Activated T-cell treated with anti-CD3 and anti-CD28 coated beads, Interleukin-2, amount 50 U/mL, for 4 hours (primary cell): ENCODE data around the gene SLC5A5. TPM values are rescaled to one million over a fixed set of nuclear protein-coding genes. Genes with fewer than 3 reads are reported as not detected.

Experiments used
- ATAC-seq, 2 donors: fragments of 200-7000 bp; cut with Tn5 transposase; one replicate each; pipeline ENCODE4 v1.10.0; 2021
- DNase-seq: peaks from one replicate; pipeline ENCODE4 v3.0.0-alpha.2; 2020
- H3K27me3 Mint-ChIP-seq: one replicate; pipeline ENCODE4 v1.8.0; 2021; ENCODE audit warnings: low read depth, mixed read lengths
- H3K36me3 Mint-ChIP-seq: one replicate; pipeline ENCODE4 v1.8.0; 2022; ENCODE audit warnings: mixed read lengths; ENCODE audit not compliant: insufficient read depth
- H3K4me1 Mint-ChIP-seq: one replicate; pipeline ENCODE4 v1.8.0; 2021; ENCODE audit warnings: low read depth, mixed read lengths
- H3K4me3 Mint-ChIP-seq: one replicate; pipeline ENCODE4 v1.8.0; 2021; ENCODE audit warnings: mild to moderate bottlenecking, moderate library complexity, mixed read lengths
- H3K9me3 Mint-ChIP-seq: one replicate; pipeline ENCODE4 v1.8.0; 2021; ENCODE audit warnings: mixed read lengths
- total RNA-seq, 3 donors: library from RNA; stranded (reverse); gene quantifications; one replicate each; pipeline ENCODE4 v1.2.1, GENCODE V29; 2021

The SLC5A5 gene
- total RNA-seq, 3 donors from 2014 or later, result 0.98 to 1.6 (median 1.1) TPM

- no peaks in the 10 kb centered on the region for H3K27me3 Mint-ChIP-seq
- no peaks in the 10 kb centered on the region for H3K9me3 Mint-ChIP-seq
- H3K4me3 Mint-ChIP-seq, result no peak overlapping the region
- peaks cover 28% of the 10 kb centered on the region for H3K36me3 Mint-ChIP-seq
- DNase-seq (peak; percentile 50), ATAC-seq (peak; percentile 83 to 86)
- peaks cover 37% of the 10 kb centered on the region for H3K4me1 Mint-ChIP-seq
Observed at GRCh38 chr19:17841810-17842662, 29.7 kb upstream of the SLC5A5 start.

- ATAC-seq (no peak), DNase-seq (no peak)
- Mint-ChIP-seq H3K4me1 (peaks cover 37% of the 10 kb centered on the region), H3K4me3 (no peak overlapping the region), H3K27me3 (no peaks in the 10 kb centered on the region), H3K36me3 (peaks cover 27% of the 10 kb centered on the region), H3K9me3 (no peaks in the 10 kb centered on the region)
Observed at GRCh38 chr19:17842663-17843291, 29.0 kb upstream of the SLC5A5 start.

DNA sequence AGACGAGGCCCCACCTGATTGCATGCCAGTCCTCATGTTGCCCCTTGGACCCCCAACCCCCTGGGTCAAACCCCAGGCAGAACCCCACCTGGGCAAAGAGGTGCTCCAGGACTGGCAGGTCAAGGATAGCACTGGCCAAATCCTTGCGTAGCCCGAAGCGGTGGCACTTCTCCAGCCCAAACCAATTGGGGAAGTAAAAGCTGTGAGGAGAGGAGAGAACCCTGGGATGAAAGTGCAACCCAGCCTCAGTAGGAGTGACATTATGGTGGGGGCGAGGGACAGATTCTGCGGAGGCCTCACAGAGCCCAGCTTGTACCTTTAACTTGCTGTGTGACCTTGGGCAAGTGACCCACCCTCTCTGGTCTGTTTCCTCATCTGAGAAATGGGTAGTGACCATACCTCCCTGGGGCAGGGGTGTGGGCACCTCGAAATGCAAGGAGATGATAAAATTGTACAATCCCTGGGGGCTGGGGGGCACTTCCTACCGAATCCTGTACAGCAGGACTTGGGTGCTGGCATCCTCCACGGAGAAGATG is 28.4 kb upstream of the SLC5A5 start:
- Mint-ChIP-seq H3K4me1 (peaks cover 40% of the 10 kb centered on the region), H3K4me3 (peak overlapping the region; percentile 41), H3K36me3 (peaks cover 22% of the 10 kb centered on the region), H3K27me3 (no peaks in the 10 kb centered on the region), H3K9me3 (no peaks in the 10 kb centered on the region)
- ATAC-seq, result no peak
- DNase-seq, result no peak

DNA sequence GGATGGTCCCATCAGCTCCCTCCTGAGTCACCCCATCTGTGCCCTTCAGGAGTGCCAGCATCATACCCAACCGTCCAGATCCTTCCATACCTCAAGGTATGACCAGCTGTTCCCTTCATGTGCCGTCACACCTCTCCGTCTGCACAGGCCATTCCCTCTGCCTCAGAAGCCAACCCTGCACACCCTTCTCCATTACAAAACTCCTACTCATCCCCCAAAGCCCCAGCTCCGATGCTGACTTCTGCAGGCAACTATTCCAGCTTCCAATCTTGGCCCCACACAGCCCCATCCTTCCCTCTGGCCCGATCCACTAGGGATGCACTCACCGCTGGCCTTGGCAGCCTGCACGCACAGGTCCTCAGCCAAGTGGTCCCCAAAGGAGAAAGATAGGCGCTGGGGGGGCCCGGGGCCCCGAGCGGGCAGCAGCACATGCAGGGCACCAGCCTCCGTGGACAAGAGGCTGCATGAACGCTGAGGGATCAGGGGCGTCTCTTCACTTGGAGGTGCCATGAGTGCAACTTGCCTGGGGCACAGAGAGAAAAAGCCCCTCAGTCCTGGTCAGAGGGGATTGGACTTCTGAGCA is 27.7 kb upstream of the SLC5A5 start:
- Mint-ChIP-seq H3K4me3 (peak overlapping the region; percentile 41), H3K27me3 (no peaks in the 10 kb centered on the region), H3K4me1 (peaks cover 46% of the 10 kb centered on the region), H3K9me3 (no peaks in the 10 kb centered on the region), H3K36me3 (peaks cover 19% of the 10 kb centered on the region)
- ATAC-seq (no peak), DNase-seq (no peak)

DNA sequence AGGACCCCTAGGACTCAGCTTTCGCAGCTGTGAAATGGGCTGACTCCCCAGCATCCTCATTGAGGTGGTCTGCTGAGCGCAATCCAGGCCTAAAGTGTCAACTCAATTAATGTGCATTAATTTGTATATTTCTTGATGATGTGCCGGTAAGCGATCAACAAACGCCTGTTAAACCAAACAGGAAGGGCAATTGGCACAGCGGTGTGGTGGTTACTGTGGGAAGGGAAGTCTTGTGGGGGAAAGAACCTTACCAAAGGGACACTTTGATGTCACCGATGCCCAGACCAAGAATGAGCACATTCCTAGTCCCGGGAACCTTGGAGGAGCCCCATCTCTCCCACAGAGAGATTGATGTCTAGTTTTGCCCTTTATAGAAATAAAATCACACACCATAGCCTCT is 25.6 kb upstream of the SLC5A5 start:
- DNase-seq (no peak), ATAC-seq (no peak)
- Mint-ChIP-seq H3K36me3 (peaks cover 10% of the 10 kb centered on the region), H3K9me3 (no peaks in the 10 kb centered on the region), H3K27me3 (no peaks in the 10 kb centered on the region), H3K4me1 (peaks cover 62% of the 10 kb centered on the region), H3K4me3 (peak overlapping the region; percentile 84)

GRCh38 chr19:17847538-17848366 is 24.0 kb upstream of the SLC5A5 start, which contains the start of gene JAK3:
TSS of gene JAK3 (minus strand) at chr19:17847982. CDS start at chr19:17844417, 3,565 bp downstream.
- ATAC-seq (peak; percentile 89 to 91), DNase-seq (peak; percentile 88)
- Mint-ChIP-seq H3K27me3 (no peaks in the 10 kb centered on the region), H3K9me3 (no peaks in the 10 kb centered on the region), H3K4me1 (peaks cover 70% of the 10 kb centered on the region), H3K36me3 (peaks cover 10% of the 10 kb centered on the region), H3K4me3 (peak within 1 kb of the TSS; percentile 84)

GRCh38 chr19:17848595-17849292 is 23.0 kb upstream of the SLC5A5 start:
- no peaks in the 10 kb centered on the region for H3K9me3 Mint-ChIP-seq
- peaks cover 64% of the 10 kb centered on the region for H3K4me1 Mint-ChIP-seq
- peak overlapping the region; percentile 84 for H3K4me3 Mint-ChIP-seq
- no peak for ATAC-seq
- peaks cover 3% of the 10 kb centered on the region for H3K36me3 Mint-ChIP-seq
- DNase-seq, result no peak
- H3K27me3 Mint-ChIP-seq, result no peaks in the 10 kb centered on the region

GRCh38 chr19:17854061-17854460 is 17.7 kb upstream of the SLC5A5 start:
- ATAC-seq, result no peak
- H3K4me1 Mint-ChIP-seq, result peaks cover 33% of the 10 kb centered on the region
- no peaks in the 10 kb centered on the region for H3K27me3 Mint-ChIP-seq
- H3K36me3 Mint-ChIP-seq, result no peaks in the 10 kb centered on the region
- H3K4me3 Mint-ChIP-seq, result no peak overlapping the region
- H3K9me3 Mint-ChIP-seq, result no peaks in the 10 kb centered on the region
- DNase-seq, result no peak

DNA sequence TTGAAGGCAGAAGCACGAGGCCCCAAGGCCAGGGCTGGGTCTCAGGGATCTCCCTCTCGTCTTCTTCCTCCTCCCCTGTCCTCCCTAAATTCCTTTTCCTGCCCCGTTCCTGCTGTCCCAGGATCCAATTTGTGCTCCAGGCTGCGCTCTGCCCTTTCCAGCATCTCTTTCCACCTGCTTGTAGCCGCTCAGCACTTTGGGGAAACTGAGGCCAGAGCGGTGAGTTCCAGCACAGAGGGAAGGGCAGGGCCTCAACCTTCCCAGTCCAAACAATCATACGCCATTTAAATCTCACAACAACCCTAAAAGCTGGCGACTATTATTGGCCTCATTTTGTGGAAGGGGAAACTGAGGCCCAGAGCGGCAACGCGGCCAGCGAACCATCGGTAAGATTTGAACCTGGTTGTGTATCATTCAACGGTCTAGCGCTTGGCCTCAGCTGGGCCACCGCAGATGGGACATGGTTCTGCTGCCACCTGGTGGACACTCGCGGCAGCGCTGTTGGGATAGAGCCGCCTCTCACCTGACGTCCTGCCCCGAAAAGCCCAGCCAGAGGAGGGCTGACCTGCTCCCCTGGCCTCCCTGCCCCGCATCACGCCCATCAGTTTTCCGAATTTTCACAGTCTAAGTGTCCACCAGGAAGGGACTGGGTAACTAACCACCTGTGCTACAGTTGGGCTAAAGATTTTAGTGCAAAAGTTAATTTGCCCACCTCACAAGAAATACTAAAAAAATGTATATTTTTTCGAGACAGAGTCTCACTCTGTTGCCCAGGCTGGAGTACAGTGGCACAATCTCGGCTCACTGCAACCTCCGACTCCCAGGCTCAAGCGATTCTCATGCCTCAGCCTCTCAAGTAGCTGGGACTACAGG is 16.2 kb upstream of the SLC5A5 start:
- no peaks in the 10 kb centered on the region for H3K27me3 Mint-ChIP-seq
- DNase-seq (peak; percentile 94), ATAC-seq (peak; percentile 29)
- no peaks in the 10 kb centered on the region for H3K9me3 Mint-ChIP-seq
- H3K36me3 Mint-ChIP-seq, result peaks cover 9% of the 10 kb centered on the region
- H3K4me3 Mint-ChIP-seq, result peak overlapping the region; percentile 26
- H3K4me1 Mint-ChIP-seq, result peaks cover 21% of the 10 kb centered on the region

- peak; percentile 86 to 88 for ATAC-seq
- Mint-ChIP-seq H3K27me3 (no peaks in the 10 kb centered on the region), H3K9me3 (no peaks in the 10 kb centered on the region), H3K4me1 (peaks cover 33% of the 10 kb centered on the region), H3K4me3 (peak within 1 kb of the TSS; percentile 99), H3K36me3 (peaks cover 41% of the 10 kb centered on the region)
- DNase-seq, result peak; percentile 98
Observed at GRCh38 chr19:17859533-17860330, 12.0 kb upstream of the SLC5A5 start, which contains the start of gene RPL18A. TSS of gene RPL18A (plus strand) at chr19:17859910. CDS start at chr19:17859957, 47 bp downstream.

DNA sequence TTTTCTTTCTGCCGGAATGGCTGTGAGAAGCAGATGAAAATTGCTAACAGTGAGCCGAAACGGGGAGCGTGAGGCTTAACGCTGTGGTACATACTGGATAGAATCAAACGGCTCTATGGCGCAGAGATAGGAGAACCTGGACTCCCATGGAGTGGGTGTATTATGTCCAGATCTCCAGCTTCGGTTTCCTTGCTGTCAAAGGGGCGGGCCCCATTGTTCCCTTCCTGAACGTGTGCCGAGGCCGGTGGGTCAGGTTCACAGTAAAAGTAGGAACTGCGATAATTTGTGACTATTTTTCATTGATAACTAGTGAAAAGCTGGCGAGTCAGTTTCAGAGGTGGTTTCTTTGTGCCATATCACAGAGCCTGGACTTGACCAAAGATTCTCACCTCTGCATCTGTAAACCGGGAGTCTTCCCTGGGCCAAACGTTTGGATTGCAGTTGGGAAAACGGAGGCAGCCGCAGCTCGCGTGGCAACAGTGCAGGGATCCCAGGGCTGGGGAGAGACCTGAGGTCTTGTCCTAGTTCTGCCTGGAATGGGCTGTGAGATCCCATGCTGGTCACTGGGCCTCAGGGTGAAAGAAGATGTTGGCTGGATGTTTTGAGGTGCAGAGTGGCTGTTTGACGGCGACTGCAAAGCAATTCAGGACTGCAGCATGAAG is 11.3 kb upstream of the SLC5A5 start:
- Mint-ChIP-seq H3K4me3 (peak overlapping the region; percentile 99), H3K27me3 (no peaks in the 10 kb centered on the region), H3K4me1 (peaks cover 32% of the 10 kb centered on the region), H3K9me3 (no peaks in the 10 kb centered on the region), H3K36me3 (peaks cover 43% of the 10 kb centered on the region)
- no peak for DNase-seq
- no peak for ATAC-seq
